ENCODE measurements around the gene PDE3A. TPM values are rescaled to one million over a fixed set of nuclear protein-coding genes. Genes with fewer than 3 reads are reported as not detected.

Gene PDE3A
- total RNA-seq, 1 donor from 2014 or later, result 6.5 TPM

DNA sequence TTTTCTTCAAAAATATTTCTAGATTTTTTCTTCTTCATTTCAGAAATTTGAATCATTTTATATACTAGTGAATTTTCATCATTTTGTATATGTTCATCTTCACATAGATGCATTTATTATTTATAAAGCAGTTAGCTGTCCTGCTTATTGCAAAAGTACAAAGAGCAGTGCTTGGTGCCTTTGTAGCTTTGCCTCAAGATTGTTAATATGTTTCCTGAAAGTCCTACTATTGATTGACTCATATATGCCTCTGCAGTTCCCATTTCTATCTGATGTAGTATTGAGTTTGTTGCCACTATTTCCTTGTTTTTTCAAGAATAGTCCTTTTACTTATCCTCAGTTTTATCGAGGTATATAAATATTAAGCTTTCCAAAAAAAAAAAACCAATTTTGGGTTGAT lies 89.7 kb downstream of the PDE3A start:
- no peak for DNase-seq (ENCODE audit: low spot score)

DNA sequence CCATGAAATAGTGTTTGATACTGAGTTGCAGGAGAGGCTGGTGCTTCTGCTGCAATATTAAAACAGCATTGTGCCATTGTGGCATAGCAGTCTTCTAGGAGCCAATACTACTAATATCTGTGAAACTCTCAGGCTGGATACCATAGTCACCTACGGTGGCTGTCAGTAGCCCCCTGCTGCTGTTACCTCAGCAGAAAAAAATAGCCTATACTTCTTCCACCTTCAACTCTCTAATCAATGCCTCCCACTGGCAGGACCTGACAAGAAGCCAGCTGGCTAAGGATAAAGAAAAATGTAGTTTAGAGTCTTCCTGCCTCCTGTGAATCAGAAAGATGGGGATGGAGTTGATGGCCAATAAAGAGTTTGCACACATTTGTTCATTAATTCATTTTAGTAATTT lies 91.6 kb downstream of the PDE3A start:
- no peak for DNase-seq (ENCODE audit: low spot score)

DNA sequence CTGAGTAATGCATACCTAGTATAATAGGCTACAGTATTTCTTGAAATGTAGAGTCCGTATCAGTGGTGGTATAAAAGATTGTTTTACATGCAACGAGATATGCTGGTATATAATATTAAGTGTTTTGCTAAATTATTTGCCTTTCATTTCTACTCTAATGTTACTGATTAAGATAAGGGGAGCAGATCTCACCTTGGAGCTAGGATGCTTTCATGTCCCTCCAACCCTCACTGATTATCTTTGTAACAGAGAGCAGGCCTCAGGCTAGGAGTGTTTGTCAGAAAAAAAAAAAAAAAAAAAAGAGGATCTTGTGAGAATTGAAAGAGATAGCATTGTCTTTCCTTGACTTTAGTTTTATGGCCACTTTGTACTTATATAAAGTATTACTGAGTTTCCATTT lies 92.6 kb downstream of the PDE3A start:
- DNase-seq (ENCODE audit: low spot score), result no peak

- DNase-seq (ENCODE audit: low spot score), result no peak
Measured at GRCh38 chr12:20463913-20464524, 95.7 kb downstream of the PDE3A start.

GRCh38 chr12:20469300-20469699 lies 101.0 kb downstream of the PDE3A start:
- no peak for DNase-seq (ENCODE audit: low spot score)

- no peak for DNase-seq (ENCODE audit: low spot score)
Measured at GRCh38 chr12:20469756-20470155, 101.4 kb downstream of the PDE3A start.

DNA sequence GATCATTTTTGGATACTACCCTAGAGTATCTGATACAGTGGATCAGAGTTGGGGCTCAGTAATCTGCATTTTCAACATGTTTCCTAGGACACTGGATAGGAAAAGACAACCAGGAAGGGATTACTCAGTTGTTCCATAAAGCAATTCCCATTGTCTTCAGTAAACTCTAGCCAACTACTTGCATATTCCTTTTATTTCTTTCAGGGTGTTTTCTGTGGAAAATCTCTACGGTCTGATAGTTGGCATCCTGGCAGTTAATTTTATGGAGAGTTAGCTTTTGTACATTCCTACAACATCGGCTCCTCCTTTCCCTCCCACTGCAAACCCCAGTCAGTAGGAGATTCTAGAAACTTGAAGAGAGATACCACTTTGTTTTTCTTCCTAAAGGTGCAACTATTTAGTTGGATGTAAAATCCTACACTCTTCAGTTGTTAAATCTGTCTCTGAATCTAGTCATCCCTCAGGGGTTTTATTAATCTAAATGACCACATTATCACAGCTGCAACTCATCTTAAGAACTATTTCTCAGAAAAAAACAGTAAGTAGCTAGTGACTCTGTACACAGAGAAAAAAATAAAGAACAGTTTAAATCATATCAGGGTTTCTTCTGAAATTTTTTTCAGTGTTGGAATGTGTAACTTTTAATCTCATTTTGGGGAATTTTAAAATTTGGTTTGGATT lies 103.9 kb downstream of the PDE3A start:
- DNase-seq (ENCODE audit: low spot score), result no peak

GRCh38 chr12:20473133-20473532 lies 104.8 kb downstream of the PDE3A start:
- DNase-seq (ENCODE audit: low spot score), result no peak

DNA sequence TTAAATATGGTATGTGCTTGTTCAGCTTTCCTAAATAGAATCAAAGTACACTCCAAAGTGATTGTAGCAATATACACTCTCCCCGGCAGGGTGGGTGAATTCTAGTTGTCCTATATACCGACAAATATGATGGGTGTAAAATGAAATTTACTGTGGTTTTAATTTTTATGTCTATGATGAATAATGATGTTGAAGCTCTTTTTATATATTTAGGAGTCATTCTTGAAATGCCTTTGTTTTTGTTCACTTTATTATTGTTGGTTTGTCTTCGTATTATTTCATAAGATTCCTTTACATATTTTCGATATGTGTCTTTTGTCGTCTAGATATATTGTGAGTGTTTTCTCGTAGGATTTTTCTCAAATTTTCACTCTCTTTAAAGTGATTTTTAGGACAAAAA lies 105.7 kb downstream of the PDE3A start:
- DNase-seq (ENCODE audit: low spot score), result no peak

DNA sequence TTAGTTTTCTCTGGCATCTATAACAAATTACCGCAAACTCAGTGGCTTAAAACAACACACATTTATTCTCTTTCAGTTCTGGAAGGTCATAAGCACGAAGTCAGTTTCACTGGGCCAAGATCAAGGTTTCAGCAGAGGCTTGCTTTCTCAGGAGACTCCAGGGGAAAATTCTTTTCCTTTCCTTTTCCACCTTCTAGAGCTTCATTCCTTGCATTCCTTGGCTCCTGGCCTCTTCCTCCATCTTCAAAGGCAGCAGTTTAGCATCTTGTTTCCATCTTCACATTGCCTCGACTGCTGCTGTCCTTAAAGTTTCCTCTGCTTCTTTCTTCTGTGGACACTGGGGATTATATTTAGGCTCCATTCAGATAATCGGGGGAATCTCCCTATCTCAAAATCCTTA lies 106.1 kb downstream of the PDE3A start:
- DNase-seq (ENCODE audit: low spot score), result no peak

- no peak for DNase-seq (ENCODE audit: low spot score)
Measured at GRCh38 chr12:20475542-20475941, 107.2 kb downstream of the PDE3A start.

GRCh38 chr12:20476551-20476950 lies 108.2 kb downstream of the PDE3A start:
- no peak for DNase-seq (ENCODE audit: low spot score)

- no peak for DNase-seq (ENCODE audit: low spot score)
Measured at GRCh38 chr12:20477255-20477654, 108.9 kb downstream of the PDE3A start.

- no peak for DNase-seq (ENCODE audit: low spot score)
Measured at GRCh38 chr12:20477672-20478071, 109.3 kb downstream of the PDE3A start.

DNA sequence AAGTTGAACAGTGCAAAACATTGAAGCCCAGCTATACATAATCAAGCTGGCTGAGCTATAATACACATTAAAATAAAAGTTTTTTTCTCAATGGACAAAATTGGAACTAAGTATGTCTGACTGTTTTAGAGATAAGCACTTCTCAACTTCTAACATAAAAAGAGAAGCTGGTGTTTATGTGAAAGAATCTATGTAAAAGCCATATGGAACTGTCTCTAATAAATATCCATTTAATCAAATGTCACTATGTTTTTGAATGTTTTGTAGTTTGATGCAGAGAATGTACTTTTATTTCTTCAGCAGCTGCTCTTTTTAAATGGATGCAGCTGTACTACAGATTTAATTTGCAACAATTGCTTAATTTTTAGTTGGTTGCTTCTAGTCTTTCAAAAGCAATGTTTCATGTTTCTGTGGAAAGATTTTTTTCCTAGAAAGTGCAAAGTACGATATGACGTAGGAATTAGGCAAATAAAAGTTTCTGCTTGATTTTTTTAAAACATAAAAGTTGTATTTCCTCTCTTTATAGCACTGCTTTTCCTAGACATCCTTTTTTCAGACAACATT lies 114.2 kb downstream of the PDE3A start:
- DNase-seq (ENCODE audit: low spot score), result no peak

GRCh38 chr12:20483776-20484175 lies 115.4 kb downstream of the PDE3A start:
- DNase-seq (ENCODE audit: low spot score), result no peak

GRCh38 chr12:20486233-20486632 lies 117.9 kb downstream of the PDE3A start:
- DNase-seq (ENCODE audit: low spot score), result no peak

DNA sequence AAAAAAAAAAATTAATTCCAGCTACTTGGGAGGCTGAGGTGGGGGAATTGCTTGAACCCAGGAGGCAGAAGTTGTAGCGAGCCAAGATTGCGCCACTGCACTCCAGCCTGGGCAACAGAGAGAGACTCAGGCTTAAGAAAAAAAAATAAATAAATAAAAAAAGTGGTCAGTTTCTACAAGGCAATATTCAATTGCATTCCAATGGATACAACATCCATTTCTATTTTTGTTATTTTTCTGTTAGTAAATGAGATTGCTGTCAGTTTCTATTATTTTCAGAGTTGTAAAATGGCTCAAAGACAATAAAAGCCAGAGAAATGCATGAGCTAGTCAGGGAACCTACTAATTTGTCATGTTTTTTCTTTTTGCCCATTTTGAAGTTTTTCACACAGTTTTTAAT lies 119.2 kb downstream of the PDE3A start:
- DNase-seq (ENCODE audit: low spot score), result no peak

DNA sequence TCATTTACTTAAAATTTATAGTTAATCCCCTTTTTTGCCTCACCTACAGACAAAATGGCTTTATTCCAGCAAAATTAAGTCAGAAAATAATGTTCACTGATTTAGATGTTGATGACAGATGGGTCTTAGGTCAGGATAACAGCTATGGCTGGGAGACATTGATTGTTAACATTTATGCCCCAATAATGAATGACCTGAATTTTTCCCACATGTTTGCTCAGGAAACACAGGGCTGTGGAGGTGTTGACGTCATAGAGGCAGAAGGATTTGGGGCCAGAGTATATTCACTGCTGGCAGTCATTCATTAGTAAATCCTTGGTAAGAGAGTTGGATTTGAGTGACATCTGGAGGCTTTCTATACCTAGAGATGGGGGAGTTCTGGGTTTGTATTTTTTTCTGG lies 121.3 kb downstream of the PDE3A start:
- no peak for DNase-seq (ENCODE audit: low spot score)

DNA sequence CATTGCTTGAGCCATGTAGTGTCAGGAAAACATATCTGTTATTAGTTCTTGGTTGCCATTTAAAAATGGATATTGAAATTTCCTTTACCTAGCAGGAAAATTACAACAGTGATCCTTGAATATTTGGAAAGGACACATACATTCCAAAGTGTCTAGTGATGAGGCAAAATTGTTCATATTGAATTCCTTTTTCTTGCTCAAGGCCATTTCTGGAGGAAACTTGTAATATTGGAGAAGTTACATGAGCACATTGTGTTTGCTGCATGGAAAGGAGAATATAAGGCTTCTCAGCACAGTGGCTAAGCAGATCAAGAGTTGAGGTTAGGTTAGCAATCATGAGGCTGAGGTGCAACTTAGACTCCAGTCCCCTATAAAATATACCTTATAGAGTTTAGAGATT lies 121.9 kb downstream of the PDE3A start:
- no peak for DNase-seq (ENCODE audit: low spot score)

DNA sequence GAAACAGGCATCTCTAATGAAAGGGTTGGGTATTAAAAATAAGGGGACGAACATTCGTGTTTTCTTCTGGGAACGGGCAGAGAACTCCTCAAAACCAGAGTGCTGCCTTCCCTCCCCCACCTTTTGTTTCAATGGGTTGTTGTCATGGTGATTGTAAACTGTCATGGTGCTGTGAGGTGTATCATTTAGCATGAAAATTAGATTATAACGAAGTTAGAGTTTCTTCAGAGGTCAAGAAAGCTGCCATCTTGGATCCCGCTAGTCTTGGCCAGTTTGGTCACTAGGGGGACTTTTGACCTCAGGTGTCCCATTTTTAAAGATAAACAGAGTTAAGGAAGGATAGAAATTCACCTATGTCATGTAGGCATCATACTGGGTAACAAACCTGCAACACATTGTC lies 123.0 kb downstream of the PDE3A start:
- DNase-seq (ENCODE audit: low spot score), result no peak

DNA sequence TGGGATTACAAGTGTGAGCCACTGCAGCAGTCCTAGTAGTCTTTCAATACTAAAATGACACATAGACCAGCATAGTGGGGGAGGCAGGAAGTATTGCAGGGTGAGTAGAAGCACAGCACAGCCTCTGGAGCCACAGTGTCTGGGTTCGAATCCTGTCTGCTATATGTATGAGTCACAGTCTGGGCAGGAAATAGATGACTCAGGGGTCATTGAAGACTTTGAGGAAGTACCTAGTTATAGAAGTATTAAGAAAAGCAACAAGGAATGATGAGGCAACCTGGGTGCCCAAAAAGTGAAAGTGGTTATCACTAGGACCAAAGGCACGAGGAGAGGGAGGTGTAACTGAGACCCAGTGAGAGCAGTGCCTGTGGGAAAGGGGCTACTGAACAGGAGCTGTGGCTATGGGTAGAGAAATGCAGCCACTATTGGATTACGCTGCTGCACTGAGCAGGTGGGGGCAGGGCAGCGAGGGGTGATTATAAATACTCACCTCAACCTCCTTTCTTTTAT lies 124.0 kb downstream of the PDE3A start:
- DNase-seq (ENCODE audit: low spot score), result no peak

GRCh38 chr12:20493934-20494333 lies 125.6 kb downstream of the PDE3A start:
- DNase-seq (ENCODE audit: low spot score), result no peak

Measured in ureter (tissue), 1 donor.